Smooth muscle cell (in vitro differentiated cells): ENCODE measurements around the gene CDH6. TPM values are rescaled to one million over a fixed set of nuclear protein-coding genes. Genes with fewer than 3 reads are reported as not detected.

Experiments
- DNase-seq: peaks from one replicate; lab custom pipeline; 2025; ENCODE audit not compliant: unreplicated experiment; lab: John Stamatoyannopoulos, UW
- H2AFZ ChIP-seq: fragments of 200-600 bp; sonication (generic); 2 replicates; pipeline ENCODE4 v1.6.0; 2016; ENCODE audit warnings: antibody characterized with exemption, low read depth, mild to moderate bottlenecking
- H3F3A ChIP-seq: fragments of 200-600 bp; sonication (generic); 2 replicates; pipeline ENCODE4 v1.6.0; 2017; ENCODE audit warnings: antibody characterized with exemption, low read depth
- H3K27ac ChIP-seq: fragments of 200-600 bp; sonication (generic); 2 replicates; pipeline ENCODE4 v1.5.1; 2016; ENCODE audit warnings: low read depth, mild to moderate bottlenecking
- H3K27me3 ChIP-seq: fragments of 200-600 bp; sonication (generic); 2 replicates; pipeline ENCODE4 v1.6.1; 2016; ENCODE audit warnings: low read depth, mild to moderate bottlenecking
- H3K36me3 ChIP-seq: fragments of 200-600 bp; sonication (generic); 2 replicates; pipeline ENCODE4 v1.5.1; 2016; ENCODE audit warnings: low read depth
- H3K4me1 ChIP-seq: fragments of 200-600 bp; sonication (generic); 2 replicates; pipeline ENCODE4 v1.5.1; 2016; ENCODE audit warnings: low read depth
- H3K4me2 ChIP-seq: fragments of 200-600 bp; sonication (generic); 2 replicates; pipeline ENCODE4 v1.6.0; 2016; ENCODE audit warnings: mild to moderate bottlenecking
- H3K4me3 ChIP-seq: fragments of 200-600 bp; sonication (generic); 2 replicates; pipeline ENCODE4 v1.5.1; 2016; ENCODE audit warnings: mild to moderate bottlenecking
- H3K79me2 ChIP-seq: fragments of 200-600 bp; sonication (generic); 2 replicates; pipeline ENCODE4 v1.6.0; 2016; ENCODE audit warnings: low read depth, mild to moderate bottlenecking
- H3K9ac ChIP-seq: fragments of 200-600 bp; sonication (generic); 2 replicates; pipeline ENCODE4 v1.6.0; 2016; ENCODE audit warnings: low read depth
- H3K9me3 ChIP-seq: fragments of 200-600 bp; sonication (generic); replicated peaks from 2 replicates; pipeline ENCODE4 v1.5.1; 2016; ENCODE audit warnings: low read depth
- H4K20me1 ChIP-seq: fragments of 200-600 bp; sonication (generic); 2 replicates; pipeline ENCODE4 v1.6.0; 2016; ENCODE audit warnings: low read depth
- CTCF ChIP-seq: fragments of 200-600 bp; sonication (generic); IDR thresholded peaks from 2 replicates; pipeline ENCODE4 v1.5.1; 2017; ENCODE audit warnings: borderline replicate concordance, mild to moderate bottlenecking, antibody characterized with exemption; ENCODE audit not compliant: insufficient read depth, poor library complexity, severe bottlenecking
- WGBS: methylation state at CpG from one replicate; pipeline ENCODE4 v1.1.7; 2016; ENCODE audit warnings: low lambda C conversion rate; 5-methylcytosine and 5-hydroxymethylcytosine counted together
- polyA plus RNA-seq: library from polyadenylated mRNA; unstranded; fragments of >200 nt; fragmentation: Nextera tagmentation; extraction: Ambion mirVana; gene quantifications from 2 replicates; pipeline ENCODE4 v1.2.1, GENCODE V29; 2016
- total RNA-seq: library from RNA; depleted of rRNA; stranded (reverse); fragments of >200 nt; gene quantifications from 2 replicates; pipeline ENCODE4 v1.2.3, GENCODE V29; 2014

CDH6 gene
- total and polyA plus RNA-seq, 2 experiments from 2014 or later: 1.5 to 5.9 TPM

GRCh38 chr5:31232273-31232888, 38.9 kb downstream of the CDH6 start:
- Histone ChIP-seq H3F3A (no peaks in the 10 kb centered on the region), H3K4me2 (no peak overlapping the region), H3K4me1 (no peaks in the 10 kb centered on the region), H3K36me3 (no peaks in the 10 kb centered on the region), H2AFZ (no peak overlapping the region), H4K20me1 (no peaks in the 10 kb centered on the region), H3K4me3 (no peak overlapping the region), H3K27ac (no peak overlapping the region), H3K27me3 (no peaks in the 10 kb centered on the region), H3K9me3 (no peaks in the 10 kb centered on the region), H3K9ac (no peak overlapping the region), H3K79me2 (no peaks in the 10 kb centered on the region)
- peak; percentile 86 for TF ChIP-seq CTCF
- no peak for DNase-seq
- 9% methylated on average over 4 of the region's 4 CpGs for WGBS

- Histone ChIP-seq H3K4me3 (no peak overlapping the region), H3K4me2 (no peak overlapping the region), H3K4me1 (peaks cover 3% of the 10 kb centered on the region), H2AFZ (peak overlapping the region; percentile 44), H4K20me1 (no peaks in the 10 kb centered on the region), H3F3A (no peaks in the 10 kb centered on the region), H3K27me3 (no peaks in the 10 kb centered on the region), H3K79me2 (no peaks in the 10 kb centered on the region), H3K9me3 (no peaks in the 10 kb centered on the region), H3K9ac (no peak overlapping the region), H3K27ac (no peak overlapping the region), H3K36me3 (no peaks in the 10 kb centered on the region)
- WGBS: 63% methylated on average over 3 of the region's 3 CpGs
- DNase-seq: no peak
- no peak for TF ChIP-seq CTCF
Observed at GRCh38 chr5:31235381-31235780, 41.9 kb downstream of the CDH6 start.

- no peaks in the 10 kb centered on the region for H3K27me3 ChIP-seq
- H3K9me3 ChIP-seq: no peaks in the 10 kb centered on the region
- no peak overlapping the region for H3K4me3 ChIP-seq
- H3K4me2 ChIP-seq: no peak overlapping the region
- DNase-seq: no peak
- no peak overlapping the region for H3K27ac ChIP-seq
- H3K9ac ChIP-seq: no peak overlapping the region
- no peaks in the 10 kb centered on the region for H3K36me3 ChIP-seq
- no peak overlapping the region for H2AFZ ChIP-seq
- 82% methylated on average over 6 of the region's 6 CpGs for WGBS
- no peaks in the 10 kb centered on the region for H3F3A ChIP-seq
- H4K20me1 ChIP-seq: no peaks in the 10 kb centered on the region
- peaks cover 3% of the 10 kb centered on the region for H3K4me1 ChIP-seq
- no peak for TF ChIP-seq CTCF
- H3K79me2 ChIP-seq: no peaks in the 10 kb centered on the region
Observed at GRCh38 chr5:31236339-31236738, 42.9 kb downstream of the CDH6 start.

- WGBS: 63% methylated on average over 5 of the region's 5 CpGs
- peak; percentile 3 for TF ChIP-seq CTCF
- peaks cover 3% of the 10 kb centered on the region for H3K4me1 ChIP-seq
Observed at GRCh38 chr5:31237174-31237573, 43.7 kb downstream of the CDH6 start.

More at GRCh38 chr5:31237174-31237573, 43.7 kb downstream of the CDH6 start:
- Histone ChIP-seq H3K79me2 (no peaks in the 10 kb centered on the region), H3K4me2 (no peak overlapping the region), H3K9ac (no peak overlapping the region), H3K9me3 (no peaks in the 10 kb centered on the region), H2AFZ (no peak overlapping the region), H4K20me1 (no peaks in the 10 kb centered on the region), H3K27me3 (no peaks in the 10 kb centered on the region), H3K27ac (no peak overlapping the region), H3F3A (no peaks in the 10 kb centered on the region), H3K36me3 (no peaks in the 10 kb centered on the region), H3K4me3 (no peak overlapping the region)
- DNase-seq: no peak
